HG03442 (cell line): ENCODE results near the gene SIGLEC6.

Experiments
- ATAC-seq: cut with Tn5 transposase; IDR thresholded peaks from one replicate; pipeline ENCODE4 v1.9.1; 2021; ENCODE audit warnings: mild to moderate bottlenecking, moderate library complexity; ENCODE audit not compliant: unreplicated experiment

Gene SIGLEC6

DNA sequence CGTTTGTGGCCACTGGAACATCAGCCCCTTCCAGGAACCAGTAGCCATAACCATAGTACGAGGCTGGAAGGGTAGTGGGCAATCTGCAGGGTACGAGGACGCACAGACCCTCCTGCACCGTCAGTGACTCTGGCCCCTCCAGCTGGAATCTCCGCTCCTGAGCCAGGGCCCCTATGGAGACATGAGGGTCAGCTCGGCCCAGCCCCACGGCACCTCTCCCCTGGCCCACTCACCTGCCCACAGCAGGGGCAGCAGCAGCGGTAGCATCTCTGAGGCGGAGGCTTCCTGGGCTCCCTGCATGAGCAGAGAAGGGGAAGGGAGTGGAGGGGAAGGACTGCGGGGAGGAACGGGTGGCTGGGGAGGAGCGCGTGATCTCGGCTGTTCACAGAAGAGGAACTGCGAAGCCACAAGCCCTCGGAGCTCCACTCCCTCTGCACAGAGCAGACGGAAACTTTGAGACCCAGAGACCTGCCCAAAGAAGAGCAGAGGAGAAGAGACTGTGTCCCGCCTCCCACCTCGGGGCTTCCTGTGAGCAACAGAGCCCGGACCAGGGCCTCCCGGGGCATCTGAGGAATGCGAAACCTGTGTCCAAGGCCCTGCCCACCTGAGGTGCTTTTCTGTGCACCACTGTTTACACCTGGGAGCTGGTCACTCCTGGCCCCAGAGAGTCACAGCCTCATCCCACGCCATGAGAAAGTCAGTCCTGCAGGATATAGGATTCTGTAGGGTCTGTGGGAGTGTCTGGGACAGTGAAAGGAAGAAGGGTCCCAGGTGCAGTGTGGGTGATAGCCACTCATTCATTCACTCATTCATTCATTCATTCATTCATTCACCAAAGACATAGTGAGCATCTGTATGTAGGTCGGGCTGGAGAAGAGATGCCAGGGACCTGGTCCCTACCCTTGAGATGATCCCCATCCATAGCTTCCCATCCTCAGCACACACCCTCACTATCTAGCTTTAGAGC lies at the start of gene SIGLEC6:
TSS of gene SIGLEC6 (minus strand) at position 322 of the 967 bp plus-strand sequence. CDS start at position 300, 22 bp downstream.
- no peak for ATAC-seq

DNA sequence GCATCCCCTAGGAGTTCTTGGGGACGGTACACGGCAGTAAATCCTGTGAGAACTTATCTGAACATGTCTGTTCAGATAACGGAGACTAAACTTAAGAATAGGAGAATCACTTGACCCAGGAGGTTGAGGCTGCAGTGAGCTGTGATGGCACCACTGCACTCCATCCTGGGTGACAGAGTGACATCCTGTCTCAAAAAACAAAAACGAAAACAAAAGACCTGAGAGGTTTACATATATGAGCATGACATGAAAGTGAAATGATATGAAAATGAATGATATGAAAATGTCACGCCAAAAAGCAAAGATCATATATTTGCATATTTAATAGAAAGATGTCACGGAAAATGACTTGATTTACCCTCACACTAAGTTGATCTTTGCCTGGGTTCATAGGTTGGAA lies 45.4 kb upstream of the SIGLEC6 start:
- no peak for ATAC-seq

DNA sequence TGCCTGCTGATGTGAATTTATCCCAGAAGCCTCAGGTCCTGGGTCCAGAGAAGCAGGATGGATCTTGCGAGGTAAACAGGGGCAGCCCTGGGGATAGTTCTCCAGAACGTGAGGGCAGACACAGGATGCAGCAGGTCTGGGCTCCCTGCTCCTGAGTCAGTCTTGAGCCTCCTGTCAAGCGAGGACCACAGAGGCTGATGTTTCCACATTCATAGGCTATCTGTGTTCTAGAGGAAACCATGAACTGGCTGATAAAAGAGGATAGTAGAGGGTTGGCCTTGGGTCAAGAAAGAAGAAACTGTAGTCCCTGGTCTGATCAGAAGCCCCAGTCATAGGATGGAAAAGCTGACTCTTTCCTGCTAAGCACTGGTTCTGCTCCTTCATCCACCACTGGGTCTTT lies 41.9 kb upstream of the SIGLEC6 start:
- ATAC-seq = no peak

DNA sequence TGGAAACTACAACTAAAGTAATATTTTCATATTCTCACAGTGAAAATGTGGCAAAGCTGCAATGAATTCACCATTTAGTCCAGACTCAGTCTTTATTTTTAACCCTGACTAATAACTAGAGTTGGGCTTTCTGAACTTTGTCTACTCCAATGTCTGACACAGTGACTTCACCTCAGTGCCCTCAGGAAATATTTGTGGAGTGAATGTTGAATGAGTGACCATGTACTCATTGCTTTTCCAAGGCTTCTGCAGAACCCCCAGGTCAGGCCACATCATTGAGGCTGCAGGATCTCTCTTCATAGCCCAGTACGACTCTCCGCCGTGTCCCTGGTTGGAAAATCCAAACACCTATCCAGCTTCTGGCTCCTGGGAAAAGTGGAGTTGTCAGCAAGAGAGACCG lies 41.4 kb upstream of the SIGLEC6 start:
- ATAC-seq = no peak

DNA sequence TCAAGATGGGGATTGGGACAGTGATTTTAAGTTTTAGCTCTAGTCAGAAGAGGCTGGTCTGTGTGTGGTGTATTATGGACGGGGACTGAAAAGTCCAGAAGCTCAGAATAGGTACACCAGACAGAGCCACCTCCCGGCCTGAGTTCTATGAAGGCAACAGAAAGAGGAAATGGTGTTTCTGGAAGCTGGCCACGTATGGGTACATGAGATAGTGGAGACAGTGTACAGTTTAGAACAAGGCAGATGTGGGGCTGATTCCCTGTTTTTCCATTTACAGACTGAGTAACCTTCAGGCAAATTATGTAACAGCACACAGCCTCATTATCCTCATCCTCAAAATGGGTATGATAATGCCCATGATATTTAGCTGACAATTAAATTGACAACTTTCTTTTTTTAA lies 40.9 kb upstream of the SIGLEC6 start:
- ATAC-seq = no peak

DNA sequence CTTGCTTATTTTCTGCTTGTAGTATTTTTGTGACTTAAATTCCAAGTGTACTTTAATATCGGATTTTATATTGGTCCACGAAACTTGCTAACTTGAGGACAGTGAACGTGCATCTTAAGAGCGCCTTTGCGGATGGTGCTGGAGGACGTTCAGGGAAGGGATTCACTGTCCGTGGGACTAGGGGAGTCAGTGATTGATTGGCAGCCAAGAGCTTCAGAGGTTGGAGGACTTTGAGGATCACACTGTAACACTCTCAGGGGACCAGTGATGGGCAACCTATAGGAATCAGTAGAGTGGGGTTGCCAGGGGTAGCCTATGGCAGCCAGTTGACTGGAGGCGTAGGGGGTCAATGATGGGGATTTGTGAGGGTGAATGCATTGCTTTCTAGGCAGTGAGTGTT lies 40.1 kb upstream of the SIGLEC6 start:
- ATAC-seq = no peak

DNA sequence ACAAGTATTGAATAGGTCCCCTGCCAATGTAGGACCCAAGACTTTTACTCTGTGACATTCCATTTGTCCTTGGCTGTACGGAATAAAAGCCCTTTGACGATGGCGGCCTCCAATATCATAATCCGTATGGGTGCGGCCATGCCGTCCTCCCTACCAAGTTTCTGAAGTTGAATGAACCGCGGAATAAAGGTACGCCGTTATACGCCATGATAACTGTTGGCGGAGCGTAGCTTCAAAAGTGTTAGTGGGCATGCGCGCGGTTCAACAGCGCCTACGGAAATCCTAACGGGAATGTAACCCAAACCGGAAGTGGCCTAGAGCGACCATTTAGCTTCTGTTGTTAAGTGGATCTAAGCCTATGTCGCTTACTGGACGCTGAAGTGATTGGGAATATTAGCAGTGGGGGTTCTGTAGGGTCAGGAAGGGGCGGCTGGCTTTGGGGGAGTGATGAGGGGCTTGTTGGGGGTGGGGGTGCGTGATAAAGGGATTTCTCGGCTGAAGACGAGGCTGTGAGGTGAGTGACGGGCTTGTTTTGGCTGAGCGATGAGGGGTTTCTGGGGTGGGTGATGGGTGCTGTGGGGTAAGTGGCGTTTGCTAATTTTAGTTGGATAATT lies 39.6 kb upstream of the SIGLEC6 start, which contains the start of gene ZNF175:
TSS of gene ZNF175 (plus strand) at position 322 of the 614 bp plus-strand sequence. CDS start 2,047 bp downstream, outside the sequence.
- ATAC-seq = peak; percentile 78

DNA sequence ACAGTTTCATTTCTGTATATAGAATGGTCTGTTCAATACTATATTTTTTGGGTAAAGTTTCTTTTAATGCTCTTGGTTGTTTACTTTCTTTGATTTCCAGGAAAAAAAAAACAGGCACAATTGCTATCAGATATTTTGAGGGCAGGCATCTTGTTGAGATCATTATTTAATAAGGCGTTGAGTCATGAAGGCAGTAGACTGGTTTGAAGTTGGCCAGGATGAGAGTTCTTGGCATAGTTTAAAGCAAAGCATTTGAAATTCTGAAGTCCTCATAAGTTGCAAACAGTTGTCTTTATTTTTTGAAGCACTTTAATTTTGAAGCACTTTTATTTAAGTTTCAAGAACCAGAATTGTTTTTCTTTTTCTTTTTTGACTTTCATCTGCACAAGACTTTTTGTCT lies 37.0 kb upstream of the SIGLEC6 start:
- ATAC-seq = no peak

DNA sequence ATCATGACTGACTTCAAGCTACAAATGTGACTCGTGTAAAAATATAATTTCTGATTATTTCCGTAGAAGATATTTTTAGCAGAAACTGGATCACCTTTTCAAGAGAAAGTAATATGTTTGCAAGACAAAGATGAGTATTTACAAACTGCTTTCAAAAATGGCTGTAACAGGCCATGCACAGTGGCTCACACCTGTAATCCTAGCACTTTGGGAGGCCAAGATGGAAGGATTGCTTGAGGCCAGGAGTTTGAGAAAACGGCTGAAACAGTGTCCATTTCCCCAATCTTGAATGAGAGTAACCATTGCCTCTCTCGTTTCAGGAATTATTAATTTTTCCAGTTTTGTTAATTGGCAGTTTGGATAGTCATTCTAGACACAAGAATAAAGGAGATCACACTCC lies 36.1 kb upstream of the SIGLEC6 start:
- no peak for ATAC-seq

DNA sequence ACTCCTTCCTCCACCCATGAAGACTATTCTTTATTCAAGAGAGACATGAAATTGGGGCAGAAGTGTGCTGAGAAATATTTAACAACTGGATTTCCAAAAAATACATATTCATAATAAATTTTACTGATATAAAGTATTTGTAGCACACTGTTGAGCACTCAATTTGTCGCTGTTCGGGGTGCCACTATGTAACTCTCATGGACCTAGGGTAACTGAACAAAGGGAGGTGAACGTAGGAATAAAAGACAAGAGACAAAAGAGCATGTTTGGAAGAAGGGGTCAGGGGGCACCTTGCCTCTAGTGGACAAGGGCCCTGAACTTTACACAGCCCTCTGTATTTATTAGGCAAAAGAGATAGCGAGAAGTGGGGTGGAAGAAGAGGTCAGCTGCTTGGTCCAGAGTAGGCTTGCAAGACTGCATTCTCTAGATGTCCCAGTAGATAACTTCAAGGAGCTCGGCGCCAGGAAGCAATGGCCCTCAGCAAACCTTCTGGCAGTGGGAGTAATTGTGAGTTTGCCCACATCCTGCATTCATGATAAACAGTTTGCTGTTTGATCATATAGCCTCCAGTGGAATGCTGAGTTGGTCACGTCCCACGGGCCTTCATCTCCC lies 35.1 kb upstream of the SIGLEC6 start:
- ATAC-seq = no peak

DNA sequence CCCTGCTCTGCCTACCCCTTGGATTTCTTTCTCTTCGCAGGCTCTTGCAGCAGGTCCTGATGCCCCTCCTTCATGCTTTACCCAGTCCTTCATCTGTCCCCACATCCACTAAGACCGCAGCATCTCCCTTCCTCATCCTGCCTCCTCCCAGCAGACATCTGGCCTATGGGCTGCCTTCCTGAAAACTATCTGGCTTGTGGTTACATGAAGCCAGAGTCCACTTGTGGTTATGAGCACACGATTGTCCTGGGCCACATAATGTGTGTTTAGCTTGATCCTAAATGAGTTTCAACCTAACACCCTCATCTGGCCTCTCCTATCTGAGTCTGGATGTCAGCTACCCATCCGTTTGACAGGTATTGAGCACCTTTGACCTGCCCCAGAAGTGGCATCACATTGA lies 34.1 kb upstream of the SIGLEC6 start:
- ATAC-seq = no peak

DNA sequence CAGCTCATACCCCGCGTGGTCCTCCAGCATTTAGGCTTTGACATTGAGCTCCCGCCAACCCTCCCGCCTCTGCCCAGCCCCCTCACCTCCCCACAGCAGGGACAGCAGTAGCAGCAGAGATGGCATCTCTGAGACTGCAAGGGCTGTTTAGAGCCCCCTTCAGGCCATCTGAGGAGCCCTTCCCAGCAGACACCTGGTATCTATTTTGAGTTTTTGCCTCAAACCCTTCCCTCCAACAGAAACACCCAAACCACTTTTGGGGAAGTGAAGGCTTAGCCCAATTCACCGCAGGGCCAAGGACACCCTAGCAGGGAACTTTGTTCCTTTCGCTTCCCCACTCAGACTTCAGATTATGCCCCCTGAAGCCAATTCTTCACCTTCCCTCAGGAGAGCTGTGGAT lies 33.3 kb upstream of the SIGLEC6 start:
- no peak for ATAC-seq

DNA sequence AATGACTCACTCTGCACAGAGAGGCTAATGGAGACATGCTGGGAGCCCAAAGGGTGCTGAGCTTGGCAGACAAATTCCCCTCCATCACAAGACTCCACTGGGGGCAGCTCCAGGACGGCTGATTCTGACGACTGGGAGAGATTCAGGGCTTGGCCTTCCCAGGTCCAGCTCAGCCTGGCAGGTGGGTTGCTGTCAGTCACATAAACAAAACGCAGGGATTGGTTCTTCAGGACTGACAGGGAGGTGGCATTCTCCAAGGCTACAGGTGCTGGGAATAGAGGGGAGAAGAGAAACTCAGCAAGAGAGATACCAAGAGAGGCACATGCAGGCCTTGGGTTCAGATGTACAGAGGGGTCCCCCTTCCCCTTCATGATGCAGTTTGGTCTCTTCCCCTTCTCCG lies 28.9 kb upstream of the SIGLEC6 start:
- ATAC-seq = no peak

DNA sequence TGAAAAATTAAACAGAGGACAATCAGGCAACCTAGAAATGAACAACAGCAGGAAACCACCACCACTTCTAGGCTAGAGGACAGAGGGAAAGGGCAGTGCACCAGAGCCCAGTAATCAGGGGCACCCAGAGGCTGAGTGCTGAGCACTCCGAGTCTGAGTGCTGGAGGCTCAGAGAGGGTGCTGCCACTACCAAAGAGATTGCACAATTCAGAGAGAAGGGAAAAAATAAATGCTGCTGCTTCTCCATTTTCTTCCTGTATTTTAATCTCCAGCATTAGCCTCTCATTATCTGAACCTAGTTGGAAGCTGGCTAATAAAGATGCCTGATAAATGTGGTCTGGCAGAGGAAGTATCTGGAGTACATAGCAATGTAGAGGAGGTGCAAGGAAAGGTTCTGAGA lies 27.8 kb upstream of the SIGLEC6 start:
- ATAC-seq = no peak

DNA sequence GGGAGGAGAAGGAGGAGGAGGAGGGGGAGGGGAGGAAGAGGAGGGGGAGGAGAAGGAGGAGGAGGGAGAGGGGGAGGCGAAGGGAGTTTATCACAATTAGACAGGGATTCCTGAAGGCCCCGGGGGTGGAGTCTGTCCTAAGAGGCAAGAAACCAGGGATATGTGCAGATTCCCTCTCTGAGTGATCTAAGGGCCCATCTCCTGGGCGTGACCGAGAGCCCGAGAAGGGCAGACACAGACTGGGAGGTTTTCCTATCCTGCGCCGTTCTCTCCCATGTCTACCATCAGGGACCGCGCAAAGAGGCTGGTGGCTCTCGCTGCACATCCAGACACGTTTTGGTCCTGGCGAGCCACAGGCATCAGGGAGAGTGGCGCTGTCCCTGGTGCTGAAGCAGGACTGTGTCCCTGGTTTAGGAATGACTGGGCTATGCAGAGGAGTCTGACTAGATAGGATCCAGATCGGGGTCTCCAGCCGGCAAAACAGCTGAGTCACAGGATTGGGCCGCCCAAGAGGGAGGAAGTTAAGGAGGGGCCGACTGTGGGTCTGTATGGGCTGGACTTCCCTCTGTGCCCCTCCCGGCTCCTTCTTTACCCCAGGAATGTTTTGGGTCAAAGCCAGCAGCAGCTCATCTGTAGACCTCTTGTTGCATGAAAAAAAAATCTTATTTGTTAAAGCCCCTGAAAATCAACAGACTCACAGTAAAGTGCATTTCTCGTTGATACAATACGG lies 21.7 kb upstream of the SIGLEC6 start:
- ATAC-seq = no peak

DNA sequence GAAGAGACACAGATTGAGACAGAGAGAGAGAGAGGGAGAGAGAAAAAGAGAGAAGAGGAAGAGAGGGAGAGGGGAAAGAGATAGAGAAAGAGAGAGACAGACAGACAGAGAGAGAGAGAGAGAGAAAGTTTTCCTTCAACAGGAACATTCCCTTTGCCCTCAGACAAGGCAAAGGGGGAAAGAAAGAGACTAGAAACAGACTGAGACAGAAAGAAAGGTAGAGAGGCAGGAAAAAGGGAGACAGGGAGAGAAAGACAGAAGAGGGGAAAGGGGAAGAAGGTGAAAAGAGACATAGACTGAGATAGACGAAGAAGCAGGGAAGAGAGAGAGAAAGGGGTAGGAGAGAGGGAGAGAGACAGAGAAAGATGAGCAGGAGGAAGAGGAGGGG lies 21.1 kb upstream of the SIGLEC6 start:
- ATAC-seq = no peak

DNA sequence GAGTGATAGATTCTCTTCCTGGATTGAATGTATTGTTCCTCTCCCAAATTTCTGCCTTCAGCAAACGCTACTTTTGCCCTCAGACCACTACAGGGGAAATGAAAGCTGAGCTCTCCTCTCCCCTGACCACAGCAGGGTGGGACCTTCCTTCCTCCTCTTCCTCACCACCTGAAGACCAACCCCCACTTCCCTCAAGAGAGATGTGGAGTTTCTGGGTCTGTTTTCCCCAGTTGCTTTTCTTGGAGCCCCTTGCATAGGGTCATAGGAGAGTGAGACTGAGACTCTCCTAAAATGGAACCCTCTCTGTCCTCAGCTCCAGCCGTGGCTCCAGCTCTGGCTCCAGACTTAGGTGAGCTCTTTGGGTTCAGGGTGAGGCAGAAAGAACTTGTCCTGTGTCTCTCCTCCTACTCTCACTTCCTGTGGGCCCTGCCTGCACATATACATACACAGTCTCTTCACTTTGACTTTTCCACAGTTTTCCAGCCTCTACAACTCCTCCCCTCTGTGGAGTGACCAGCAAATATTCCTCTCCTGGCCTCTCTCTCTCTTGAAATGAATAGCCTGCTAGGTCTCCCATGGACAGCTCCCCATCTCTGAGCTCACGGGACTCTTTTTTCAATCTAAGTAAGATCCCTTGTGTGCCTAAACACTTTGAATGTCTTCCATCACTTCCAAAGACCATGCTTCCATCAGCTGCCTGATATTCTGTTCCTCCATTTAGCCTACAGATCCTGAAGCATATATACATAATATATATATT lies 20.4 kb upstream of the SIGLEC6 start:
- ATAC-seq = no peak

DNA sequence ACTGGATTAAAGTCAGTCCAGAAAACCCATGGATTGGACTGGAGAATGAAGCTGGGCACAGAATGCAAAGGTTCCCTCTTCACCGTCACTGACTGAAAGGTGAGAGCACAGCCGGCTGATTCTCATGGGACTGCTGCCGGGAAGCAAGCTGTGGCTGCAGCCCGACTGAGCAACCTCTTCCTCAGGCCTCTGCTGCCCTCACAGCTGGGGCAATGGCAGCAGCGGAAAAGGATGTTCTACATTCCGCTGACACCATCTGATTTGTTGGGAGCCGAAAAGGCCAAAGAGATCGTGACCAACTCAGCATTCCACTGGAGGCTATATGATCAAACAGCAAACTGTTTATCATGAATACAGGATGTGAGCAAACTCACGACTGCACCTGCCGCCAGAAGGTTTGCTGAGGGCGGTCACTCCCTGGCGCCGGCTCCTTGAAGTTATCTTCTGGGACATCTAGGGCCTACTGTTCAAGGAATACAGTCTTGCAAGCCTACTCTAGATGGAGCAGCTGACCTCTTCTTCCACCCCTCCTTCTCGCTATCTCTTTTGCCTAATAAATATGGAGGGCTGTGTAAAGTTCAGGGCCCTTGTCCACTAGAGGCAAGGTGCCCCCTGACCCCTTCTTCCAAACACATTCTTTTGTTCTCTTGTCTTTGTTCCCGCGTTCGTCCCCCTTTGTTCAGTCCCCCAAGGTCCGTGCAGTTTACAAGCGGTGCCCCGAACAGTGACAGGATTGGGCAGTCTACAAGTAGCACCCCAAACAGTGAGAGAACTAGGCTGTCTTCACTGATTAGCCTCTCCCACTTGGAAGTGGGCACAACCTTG lies 19.6 kb upstream of the SIGLEC6 start:
- ATAC-seq = no peak

DNA sequence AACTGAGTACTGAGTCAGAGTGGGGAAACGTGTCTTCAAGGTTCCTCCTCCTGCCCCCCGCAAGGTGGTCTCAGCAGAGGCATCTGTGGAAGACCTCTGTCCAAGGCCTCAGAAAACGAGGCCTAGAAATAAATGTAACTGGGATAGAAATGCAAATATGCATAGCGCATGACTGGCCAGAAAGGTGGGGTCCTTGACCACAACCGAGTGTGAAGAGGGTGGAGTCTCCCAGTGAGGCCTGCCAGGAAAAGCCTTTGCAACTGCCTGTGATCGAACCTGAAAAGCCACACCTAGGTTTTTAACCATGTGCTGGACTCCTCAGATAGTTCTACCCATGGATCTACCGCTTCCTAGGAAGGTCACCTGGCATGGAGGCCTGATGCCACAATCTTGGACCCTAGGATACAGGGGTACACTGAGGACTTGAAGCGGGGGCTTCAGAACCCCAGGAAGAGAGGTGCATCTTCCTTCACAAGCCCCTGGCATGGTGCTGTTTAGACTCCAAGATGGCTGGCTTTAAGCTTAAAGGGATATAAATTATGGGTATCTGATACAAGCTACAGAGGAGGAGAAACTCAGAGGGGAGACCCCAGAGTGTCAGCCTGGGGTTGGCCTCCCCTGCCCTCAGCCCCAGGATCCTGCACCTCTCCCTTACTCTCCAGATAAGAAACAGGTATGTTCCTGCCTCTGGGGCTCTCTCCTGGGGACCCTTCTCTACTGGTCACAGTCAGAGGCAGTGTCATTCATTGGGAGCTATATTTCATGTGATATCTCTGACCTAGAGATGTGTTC lies 18.3 kb upstream of the SIGLEC6 start:
- no peak for ATAC-seq
